K562 (cell line): ENCODE data around the gene SRRT. TPM values are rescaled to one million over a fixed set of nuclear protein-coding genes. Genes with fewer than 3 reads are reported as not detected.

Experiments
- NFXL1 ChIP-seq: fragments of 450-650 bp; formaldehyde crosslinking; IDR thresholded peaks from 2 replicates; pipeline ENCODE4 v1.4.0; 2021; ENCODE audit warnings: mild to moderate bottlenecking
- PHTF2 ChIP-seq: fragments of 250-450 bp; sonication (Bioruptor Pico); IDR thresholded peaks from 2 replicates; pipeline ENCODE4 v1.5.0; 2021; ENCODE audit warnings: mild to moderate bottlenecking
- RNF219 ChIP-seq: fragments of 250-450 bp; sonication (Bioruptor Pico); IDR thresholded peaks from 2 replicates; pipeline ENCODE4 v1.5.0; 2022; ENCODE audit warnings: mild to moderate bottlenecking
- ZBTB1 ChIP-seq: sonication (generic); formaldehyde crosslinking; IDR thresholded peaks from 2 replicates; pipeline ENCODE4 v1.8.1; 2023; ENCODE audit warnings: missing genetic modification reagents, low read depth, mild to moderate bottlenecking, borderline replicate concordance
- ZBTB7A ChIP-seq: IDR thresholded peaks from 2 replicates; pipeline ENCODE4 v1.6.1; 2011; ENCODE audit warnings: low read depth, mild to moderate bottlenecking, low read length, moderate library complexity, borderline replicate concordance; ENCODE audit not compliant: control insufficient read depth
- polyA plus RNA-seq, 8 experiments: library from polyadenylated mRNA; depleted of rRNA in 4 of 8; stranded (reverse) in 5 of 8; unstranded in 3 of 8; fragments of >200 nt; fragmentation: Nextera tagmentation in 2 of 8; fragmentation: Illumina TruSeq in 1 of 8; extraction: Ambion mirVana in 2 of 8; extraction: Trizol in 1 of 8; gene quantifications; 2 replicates each; pipeline versions ENCODE4 v1.2.1 to v1.2.3, GENCODE V29; 2011 to 2014; ENCODE audit warnings: inconsistent platforms in 1 of 8, missing spikeins in 1 of 8
- total RNA-seq, 7 experiments: library from RNA; depleted of rRNA in 6 of 7; stranded (reverse); fragments of >200 nt in 6 of 7; fragmentation: Illumina TruSeq in 2 of 7; extraction: Trizol in 2 of 7; gene quantifications; 2 replicates each; pipeline versions ENCODE4 v1.2.1 to v1.2.3, GENCODE V29; 2011 to 2021; ENCODE audit warnings: low replicate concordance in 1 of 7
- TF ChIP-seq, protein P1 (sequence below): fragments of 450-650 bp; formaldehyde crosslinking; IDR thresholded peaks from 2 replicates; pipeline ENCODE4 v1.4.0; 2020; ENCODE audit warnings: mild to moderate bottlenecking, moderate library complexity

The SRRT gene
- total and polyA plus RNA-seq, 9 of the 15 experiments (the other 6 are each of a cell fraction or from before 2014, with no cell fraction given), result 10.3 to 263 (median 84.4) TPM

- no peak for TF ChIP-seq RNF219 (CRISPR knock-in tag)
- TF ChIP-seq ZBTB7A, result peak; percentile 83
- TF ChIP-seq PHTF2 (CRISPR knock-in tag), result no peak
- 0 out of 2 replicates have a peak, but pooled peaks have one; percentile 16 for TF ChIP-seq ZBTB1 (CRISPR knock-in tag)
- no peak for TF ChIP-seq NFXL1 (CRISPR knock-in tag)
- TF ChIP-seq, protein P1, sequence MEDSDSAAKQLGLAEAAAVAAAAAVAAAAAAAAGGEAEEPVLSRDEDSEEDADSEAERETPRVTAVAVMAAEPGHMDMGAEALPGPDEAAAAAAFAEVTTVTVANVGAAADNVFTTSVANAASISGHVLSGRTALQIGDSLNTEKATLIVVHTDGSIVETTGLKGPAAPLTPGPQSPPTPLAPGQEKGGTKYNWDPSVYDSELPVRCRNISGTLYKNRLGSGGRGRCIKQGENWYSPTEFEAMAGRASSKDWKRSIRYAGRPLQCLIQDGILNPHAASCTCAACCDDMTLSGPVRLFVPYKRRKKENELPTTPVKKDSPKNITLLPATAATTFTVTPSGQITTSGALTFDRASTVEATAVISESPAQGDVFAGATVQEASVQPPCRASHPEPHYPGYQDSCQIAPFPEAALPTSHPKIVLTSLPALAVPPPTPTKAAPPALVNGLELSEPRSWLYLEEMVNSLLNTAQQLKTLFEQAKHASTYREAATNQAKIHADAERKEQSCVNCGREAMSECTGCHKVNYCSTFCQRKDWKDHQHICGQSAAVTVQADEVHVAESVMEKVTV (CRISPR knock-in tag), result peak; percentile 37; the same call in 1 of the 2 replicates
These were observed 22.1 kb downstream of the SRRT start (continued) for GRCh38 chr7:100896732-100897608.
